HG03457 (cell line): ENCODE results near the gene THOP1.

Experiments
- ATAC-seq: cut with Tn5 transposase; IDR thresholded peaks from one replicate; pipeline ENCODE4 v1.9.1; 2021; ENCODE audit warnings: moderate number of reproducible peaks; ENCODE audit not compliant: unreplicated experiment

Gene THOP1

GRCh38 chr19:2761876-2762782 lies 23.2 kb upstream of the THOP1 start:
- no peak for ATAC-seq

GRCh38 chr19:2762783-2763496 lies 22.4 kb upstream of the THOP1 start:
- no peak for ATAC-seq

- ATAC-seq, result no peak
Observed at GRCh38 chr19:2763687-2764086, 21.6 kb upstream of the THOP1 start.

GRCh38 chr19:2764945-2765344 lies 20.4 kb upstream of the THOP1 start:
- no peak for ATAC-seq

GRCh38 chr19:2765376-2765775 lies 19.9 kb upstream of the THOP1 start:
- no peak for ATAC-seq

GRCh38 chr19:2766594-2767372 lies 18.5 kb upstream of the THOP1 start:
- ATAC-seq, result no peak

GRCh38 chr19:2767688-2768087 lies 17.6 kb upstream of the THOP1 start:
- ATAC-seq, result no peak

DNA sequence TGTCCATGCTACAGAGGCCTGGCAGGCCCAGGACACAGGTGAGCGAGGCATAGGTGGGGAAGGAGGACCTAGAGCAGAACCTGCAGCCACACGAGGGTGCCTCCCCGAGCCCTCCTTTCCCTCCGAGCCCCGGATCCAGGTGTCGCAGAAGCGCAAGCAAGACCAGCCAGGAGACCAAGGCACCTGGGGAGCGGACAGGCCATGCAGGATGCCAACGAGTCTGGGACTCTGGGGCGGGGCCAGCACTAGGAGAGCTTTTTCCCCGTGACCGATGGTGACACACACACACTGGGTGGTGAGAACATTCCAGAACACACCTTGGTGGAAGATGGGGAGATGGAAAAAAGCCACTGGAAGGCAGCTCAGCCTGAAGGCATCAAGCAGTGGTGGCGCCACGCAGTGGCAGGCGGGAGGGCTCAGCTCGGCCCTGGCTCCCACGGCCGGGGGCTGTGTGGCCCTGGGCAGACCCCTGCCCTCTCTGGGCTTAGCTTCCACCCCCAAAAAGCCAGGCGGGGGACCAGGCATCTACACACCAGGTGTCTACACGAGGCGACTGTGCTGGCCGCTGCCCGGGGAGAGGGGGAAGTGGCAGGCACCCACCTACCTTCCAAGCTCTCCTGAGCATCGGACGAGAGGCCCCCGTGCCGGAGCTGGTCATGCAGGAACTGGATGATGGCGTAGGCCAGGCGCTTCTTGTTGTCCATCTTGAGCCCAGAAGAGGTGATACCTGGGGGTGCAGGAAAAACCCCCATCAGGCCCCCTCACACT lies 16.8 kb upstream of the THOP1 start:
- no peak for ATAC-seq

GRCh38 chr19:2769218-2769617 lies 16.1 kb upstream of the THOP1 start:
- ATAC-seq, result no peak

DNA sequence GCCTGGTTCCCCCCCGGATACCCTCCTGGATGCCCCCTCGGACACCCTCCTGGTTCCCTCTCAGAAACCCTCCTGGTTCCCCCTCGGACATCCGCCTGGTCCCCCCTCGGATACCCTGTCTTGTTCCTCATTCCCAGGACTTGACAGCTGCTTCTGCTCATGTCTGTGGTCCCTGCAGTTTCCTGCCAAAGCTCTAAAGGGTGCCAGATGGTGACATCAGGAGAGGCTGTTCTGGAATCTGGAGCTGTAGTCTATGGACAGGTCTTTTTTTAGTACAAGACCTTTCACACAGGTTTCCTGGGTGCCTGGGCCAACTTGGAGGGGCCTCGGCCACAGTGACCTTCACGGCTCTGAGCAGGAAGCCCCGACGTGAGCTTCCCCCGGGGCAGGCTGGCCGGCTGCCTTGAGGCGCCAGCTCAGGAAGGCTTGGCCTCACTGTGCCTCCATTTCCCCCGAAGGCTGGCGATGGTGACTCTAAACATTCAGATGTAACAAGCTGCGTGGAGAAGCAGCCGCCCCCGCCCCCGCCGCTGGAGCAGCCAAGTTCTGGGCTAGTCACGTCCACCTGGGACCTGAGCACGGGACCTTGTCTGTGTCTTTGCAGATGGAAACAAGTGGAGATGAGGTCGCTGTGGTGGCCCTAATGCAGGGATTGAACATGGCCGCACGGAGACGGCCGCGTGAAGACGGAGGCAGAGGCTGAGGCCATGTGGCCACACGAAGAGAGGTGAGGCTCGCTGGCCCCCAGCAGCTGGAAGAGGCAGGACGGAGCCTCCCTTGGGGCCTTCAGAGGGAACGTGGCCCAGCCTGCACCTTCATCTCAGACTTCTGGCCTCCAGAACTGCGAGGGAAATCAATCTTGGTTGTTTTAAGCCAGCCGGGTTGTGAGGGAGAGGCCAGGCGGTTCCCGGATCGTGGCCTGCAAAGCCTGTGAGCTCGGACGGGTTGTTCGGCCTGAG lies 15.0 kb upstream of the THOP1 start:
- ATAC-seq, result no peak

GRCh38 chr19:2771786-2772674 lies 13.3 kb upstream of the THOP1 start:
- no peak for ATAC-seq

- no peak for ATAC-seq
Observed at GRCh38 chr19:2774083-2774679, 11.1 kb upstream of the THOP1 start.

DNA sequence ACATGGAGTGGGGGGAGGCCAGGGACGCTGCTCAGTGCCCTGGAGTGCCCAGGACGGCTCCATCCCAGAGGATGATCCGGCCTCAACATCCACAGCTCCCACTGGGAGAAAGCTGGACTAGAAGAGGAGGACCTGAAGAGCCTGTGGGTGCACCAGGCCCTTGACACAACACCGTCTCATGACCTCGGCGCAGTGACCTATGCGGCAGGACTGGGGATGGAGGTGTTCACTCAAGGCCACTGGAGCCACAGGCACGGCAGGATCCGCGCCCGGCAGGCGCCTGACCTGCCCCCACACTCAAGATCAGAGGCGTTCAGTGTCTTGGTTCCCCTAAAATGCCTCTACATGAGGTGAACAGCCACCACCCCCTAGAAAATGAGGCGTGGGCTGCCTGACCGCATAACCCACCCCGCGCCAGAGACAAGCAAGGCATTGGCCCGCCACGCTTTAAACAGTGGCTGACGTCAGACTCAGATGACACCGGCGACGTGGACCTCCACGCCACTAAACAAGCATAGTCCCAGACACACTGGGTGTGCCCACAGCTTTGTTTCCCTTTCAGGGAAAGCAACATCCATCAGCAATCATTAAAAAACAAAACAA lies 10.2 kb upstream of the THOP1 start:
- no peak for ATAC-seq

DNA sequence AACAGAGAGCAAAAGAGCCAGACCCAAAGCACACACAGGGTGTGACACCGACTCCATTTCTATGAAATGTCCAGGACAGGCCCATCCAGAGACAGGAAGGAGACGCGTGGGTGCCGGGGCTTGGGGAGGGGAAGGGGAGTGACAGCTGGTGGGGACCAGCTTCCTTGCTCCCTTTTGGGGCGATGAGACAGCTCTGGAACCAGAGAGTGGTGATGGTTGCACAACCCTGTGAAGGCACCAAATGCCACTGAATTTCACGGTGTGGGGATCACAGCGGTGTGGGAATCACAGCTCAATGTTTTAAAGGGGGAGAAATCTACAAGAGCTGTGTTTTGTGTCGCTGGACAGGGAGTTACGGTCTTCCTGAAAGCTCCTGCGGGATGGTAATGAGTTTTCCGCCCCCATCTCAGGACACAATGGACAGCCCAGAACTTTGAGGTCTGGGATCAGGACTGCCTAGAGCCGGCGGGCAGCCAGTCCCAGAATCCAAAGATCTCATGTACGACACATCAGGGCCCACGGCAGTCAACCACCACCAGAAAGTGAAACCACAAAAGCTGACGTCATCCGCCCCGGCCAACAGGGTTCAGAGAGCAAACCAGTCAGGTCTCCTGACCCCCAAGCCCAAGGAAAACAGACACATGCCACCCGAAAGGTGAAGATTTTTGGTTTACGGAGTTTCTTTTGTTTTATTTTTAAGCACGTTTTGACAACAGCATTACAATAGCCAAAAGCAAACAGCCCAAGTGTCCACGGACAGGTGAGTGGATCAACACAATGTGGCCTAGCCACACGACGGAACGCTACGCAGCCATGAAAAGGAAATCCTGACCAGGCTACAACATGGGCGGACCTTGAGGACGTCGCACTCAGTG lies 9.5 kb upstream of the THOP1 start:
- no peak for ATAC-seq

DNA sequence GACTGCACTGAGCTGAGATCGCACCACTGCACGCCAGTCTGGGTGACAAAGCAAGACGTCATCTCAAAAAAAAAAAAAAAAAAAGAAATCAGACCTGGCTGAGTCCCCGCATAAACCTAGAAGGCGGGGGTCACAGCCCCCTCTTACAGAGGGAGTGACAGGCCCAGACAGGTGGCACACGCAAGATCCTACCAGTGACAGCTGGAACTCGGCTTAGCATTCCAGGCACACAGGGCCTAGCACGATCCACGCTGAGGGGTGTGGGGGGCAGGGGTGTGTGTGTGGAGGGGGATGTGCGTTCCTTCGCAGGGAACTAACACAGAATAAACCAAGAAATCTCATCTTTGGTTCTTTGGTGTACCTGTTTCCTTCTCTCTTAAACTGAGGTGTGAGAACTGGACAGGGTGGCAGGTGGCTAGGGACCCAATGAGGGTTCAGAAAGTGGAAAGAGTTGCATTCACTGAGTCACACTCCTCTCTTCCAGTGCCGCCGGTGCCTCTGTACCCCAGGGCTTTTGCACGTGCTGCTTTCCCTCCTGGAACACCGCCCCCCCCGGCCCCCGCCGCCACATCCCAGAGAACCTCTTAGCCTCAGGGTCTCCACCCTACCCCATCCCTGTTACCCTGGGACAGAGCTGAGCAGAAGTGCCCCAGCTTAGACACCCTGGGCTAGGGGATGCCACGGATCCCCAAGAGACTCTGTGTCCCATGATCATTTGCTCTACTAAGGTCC lies 7.2 kb upstream of the THOP1 start:
- no peak for ATAC-seq

- no peak for ATAC-seq
Observed at GRCh38 chr19:2779121-2779740, 6.1 kb upstream of the THOP1 start.
